Colonic mucosa (tissue), 4 donors: ENCODE results near the gene GMPPA. TPM values are rescaled to one million over a fixed set of nuclear protein-coding genes. Genes with fewer than 3 reads are reported as not detected.

Experiments used
- DNase-seq: peaks from one replicate; pipeline ENCODE4 v3.0.0-alpha.2; 2020
- H3K27ac ChIP-seq: fragments of 200-600 bp; one replicate; pipeline ENCODE4 v1.8.0; 2021
- H3K27me3 ChIP-seq: fragments of 200-600 bp; one replicate; pipeline ENCODE4 v1.8.0; 2021
- H3K36me3 ChIP-seq: fragments of 200-600 bp; one replicate; pipeline ENCODE4 v1.8.0; 2021
- H3K4me1 ChIP-seq: fragments of 200-600 bp; one replicate; pipeline ENCODE4 v1.8.0; 2021; ENCODE audit warnings: mild to moderate bottlenecking
- H3K4me3 ChIP-seq: fragments of 200-600 bp; one replicate; pipeline ENCODE4 v1.8.0; 2021
- H3K9ac ChIP-seq, 2 donors: one replicate each; pipeline ENCODE4 v1.7.0; 2013; ENCODE audit warnings: control low read depth in 2 of 2, low read depth in 2 of 2, low read length in 2 of 2
- H3K9me3 ChIP-seq: fragments of 200-600 bp; one replicate; pipeline ENCODE4 v1.8.0; 2021
- CTCF ChIP-seq: fragments of 200-600 bp; IDR thresholded peaks from one replicate; pipeline ENCODE4 v1.8.0; 2022; ENCODE audit warnings: antibody characterized with exemption, mild to moderate bottlenecking
- intact Hi-C: fragments of 100-400 bp; cut with DNase I; formaldehyde crosslinking; loops from one replicate; pipeline ENCODE4 v1.14.1; 2022
- total RNA-seq, 2 donors: library from RNA; stranded (reverse); fragmentation: NEBNext Ultra II Directional in 1 of 2; extraction: Animal tissue kit (Norgen Biotek cat#: 25700) in 1 of 2; gene quantifications; one replicate each; pipeline ENCODE4 v1.2.1, GENCODE V29; 2021
- donor health status: healthy.
- donor health status: DM: no; HTN: no; CAD: no.
- donor health status: DM: no; HTN: no; CAD: no.

Gene GMPPA
- total RNA-seq, 2 donors from 2014 or later: 49.7 to 86.1 TPM

GRCh38 chr2:219478916-219479315 lies 19.8 kb upstream of the GMPPA start:
- no peaks in the 10 kb centered on the region for H3K36me3 ChIP-seq
- no peak for DNase-seq
- intact Hi-C loops: loop anchor here (5.0 kb wide), 1 partner anchor 77 kb away; no protein-coding TSS in a partner anchor
- H3K4me1 ChIP-seq: no peaks in the 10 kb centered on the region
- peaks cover 12% of the 10 kb centered on the region for H3K27me3 ChIP-seq
- no peak overlapping the region for H3K9ac ChIP-seq
- no peaks in the 10 kb centered on the region for H3K9me3 ChIP-seq
- TF ChIP-seq CTCF: no peak
- H3K27ac ChIP-seq: no peak overlapping the region
- no peak overlapping the region for H3K4me3 ChIP-seq

GRCh38 chr2:219480004-219480403 lies 18.7 kb upstream of the GMPPA start:
- Histone ChIP-seq H3K36me3 (no peaks in the 10 kb centered on the region), H3K27ac (no peak overlapping the region), H3K9me3 (no peaks in the 10 kb centered on the region), H3K27me3 (peaks cover 23% of the 10 kb centered on the region), H3K4me1 (no peaks in the 10 kb centered on the region), H3K9ac (no peak overlapping the region), H3K4me3 (no peak overlapping the region)
- intact Hi-C loops: no loop called here
- TF ChIP-seq CTCF: no peak
- no peak for DNase-seq

- H3K36me3 ChIP-seq: no peaks in the 10 kb centered on the region
- peaks cover 31% of the 10 kb centered on the region for H3K27me3 ChIP-seq
- no peak for DNase-seq
- H3K9ac ChIP-seq: no peak overlapping the region
- H3K9me3 ChIP-seq: no peaks in the 10 kb centered on the region
- H3K4me3 ChIP-seq: no peak overlapping the region
- intact Hi-C loops: no loop called here
- H3K27ac ChIP-seq: no peak overlapping the region
- TF ChIP-seq CTCF: no peak
- H3K4me1 ChIP-seq: no peaks in the 10 kb centered on the region
These were observed 15.9 kb upstream of the GMPPA start for GRCh38 chr2:219482674-219483405.

GRCh38 chr2:219483451-219484342 lies 15.0 kb upstream of the GMPPA start:
- DNase-seq: no peak
- Histone ChIP-seq H3K27me3 (peaks cover 31% of the 10 kb centered on the region), H3K9ac (no peak overlapping the region), H3K4me3 (no peak overlapping the region), H3K36me3 (no peaks in the 10 kb centered on the region), H3K9me3 (no peaks in the 10 kb centered on the region), H3K4me1 (no peaks in the 10 kb centered on the region), H3K27ac (no peak overlapping the region)
- intact Hi-C loops: no loop called here
- TF ChIP-seq CTCF: no peak

- H3K27me3 ChIP-seq: peaks cover 31% of the 10 kb centered on the region
- no peak for TF ChIP-seq CTCF
- H3K27ac ChIP-seq: no peak overlapping the region
- H3K4me3 ChIP-seq: no peak overlapping the region
- H3K36me3 ChIP-seq: no peaks in the 10 kb centered on the region
- no peaks in the 10 kb centered on the region for H3K4me1 ChIP-seq
- DNase-seq: no peak
- no peaks in the 10 kb centered on the region for H3K9me3 ChIP-seq
- H3K9ac ChIP-seq: peak overlapping the region in 1 of 2 donors; percentile 2
- intact Hi-C loops: no loop called here
These were observed 14.1 kb upstream of the GMPPA start for GRCh38 chr2:219484343-219485200.
